Renal cortical epithelial cell (primary cell): Measurements from ENCODE around the gene PSTPIP1. TPM values are rescaled to one million over a fixed set of nuclear protein-coding genes. Genes with fewer than 3 reads are reported as not detected.
A peak's percentile ranks its signal among the peaks of the same experiment; 100 is the strongest.

Source experiments
- DNase-seq: peaks from one replicate; pipeline ENCODE4 v3.0.0-alpha.2; 2011; ENCODE audit warnings: low read depth
- total RNA-seq: library from RNA; depleted of rRNA; stranded (reverse); fragments of >200 nt; gene quantifications from 2 replicates; pipeline ENCODE4 v1.2.3, GENCODE V29; 2014

PSTPIP1 gene
- total RNA-seq, 1 donor from 2014 or later, result not detected

GRCh38 chr15:76978522-76979330 lies 16.2 kb upstream of the PSTPIP1 start:
- no peak for DNase-seq

GRCh38 chr15:76979331-76979925 lies 15.5 kb upstream of the PSTPIP1 start:
- DNase-seq, result no peak

- DNase-seq, result no peak
Measured at GRCh38 chr15:76979996-76980520, 14.9 kb upstream of the PSTPIP1 start.

- DNase-seq, result no peak
Measured at GRCh38 chr15:76982356-76982755, 12.6 kb upstream of the PSTPIP1 start.

- no peak for DNase-seq
Measured at GRCh38 chr15:76982756-76983155, 12.2 kb upstream of the PSTPIP1 start.

GRCh38 chr15:76983590-76984375 lies 11.1 kb upstream of the PSTPIP1 start:
- DNase-seq, result no peak

GRCh38 chr15:76986743-76987142 lies 8.2 kb upstream of the PSTPIP1 start:
- no peak for DNase-seq

GRCh38 chr15:76987276-76987675 lies 7.7 kb upstream of the PSTPIP1 start:
- no peak for DNase-seq

GRCh38 chr15:76987896-76988860 lies 6.7 kb upstream of the PSTPIP1 start:
- DNase-seq, result no peak

- DNase-seq, result no peak
Measured at GRCh38 chr15:76988867-76989780, 5.8 kb upstream of the PSTPIP1 start.

GRCh38 chr15:76991048-76991447 lies 3.9 kb upstream of the PSTPIP1 start:
- DNase-seq, result no peak

GRCh38 chr15:76991741-76992645 lies 2.9 kb upstream of the PSTPIP1 start:
- DNase-seq, result no peak

GRCh38 chr15:76993114-76993725 lies 1.7 kb upstream of the PSTPIP1 start:
- no peak for DNase-seq

- no peak for DNase-seq
Measured at GRCh38 chr15:76994001-76994400, 925 bp upstream of the PSTPIP1 start.

GRCh38 chr15:76994496-76994895 lies 430 bp upstream of the PSTPIP1 start:
- no peak for DNase-seq

- DNase-seq, result no peak
Measured at GRCh38 chr15:76996076-76996525, 1.2 kb downstream of the PSTPIP1 start.

- peak; percentile 7 for DNase-seq
Measured at GRCh38 chr15:76996526-76997401, 1.8 kb downstream of the PSTPIP1 start.
